ENCODE data around the gene DPF3. TPM values are rescaled to one million over a fixed set of nuclear protein-coding genes. Genes with fewer than 3 reads are reported as not detected.

The DPF3 gene
- total RNA-seq, 2 experiments from 2014 or later: 0.27 to 0.31 TPM

- DNase-seq (no peak), ATAC-seq (ENCODE audit: poor library complexity) (no peak)
- Histone ChIP-seq H3K27ac (ENCODE audit: low read depth in 1 of 2, low read length in 2 of 2) (no peak overlapping the region), H3K36me3 (ENCODE audit: insufficient read depth, low read length) (no peaks in the 10 kb centered on the region), H3K9me3 (ENCODE audit: control insufficient read depth in 1 of 2, insufficient read depth in 1 of 2, low read length in 2 of 2) (no peaks in the 10 kb centered on the region), H3K4me1 (ENCODE audit: insufficient read depth, low read length) (no peaks in the 10 kb centered on the region), H3K4me3 (ENCODE audit: low read length) (no peak overlapping the region), H3K27me3 (ENCODE audit: control insufficient read depth in 1 of 2, insufficient read depth in 2 of 2, low read length in 2 of 2) (no peaks in the 10 kb centered on the region)
- CTCF ChIA-PET: no interaction called here
- Mint-ChIP-seq H3K4me1 (ENCODE audit: low read depth) (no peaks in the 10 kb centered on the region), H3K27ac (no peak overlapping the region), H3K36me3 (ENCODE audit: low read depth) (no peaks in the 10 kb centered on the region), H3K27me3 (no peaks in the 10 kb centered on the region), H3K4me3 (no peak overlapping the region), H3K9me3 (no peaks in the 10 kb centered on the region)
- TF ChIP-seq CTCF (IDR thresholded peaks at IDR 0.05): no peak
- intact Hi-C loops (cut with DNase I, micrococcal nuclease): no loop called here
- POLR2A ChIA-PET: no interaction called here
Measured at GRCh38 chr14:72788255-72788654, 105.6 kb downstream of the DPF3 start.

- Histone ChIP-seq H3K4me3 (ENCODE audit: low read length) (no peak overlapping the region), H3K27me3 (ENCODE audit: control insufficient read depth in 1 of 2, insufficient read depth in 2 of 2, low read length in 2 of 2) (no peaks in the 10 kb centered on the region), H3K27ac (ENCODE audit: low read depth in 1 of 2, low read length in 2 of 2) (no peak overlapping the region), H3K4me1 (ENCODE audit: insufficient read depth, low read length) (no peaks in the 10 kb centered on the region), H3K9me3 (ENCODE audit: control insufficient read depth in 1 of 2, insufficient read depth in 1 of 2, low read length in 2 of 2) (no peaks in the 10 kb centered on the region), H3K36me3 (ENCODE audit: insufficient read depth, low read length) (no peaks in the 10 kb centered on the region)
- intact Hi-C loops (cut with DNase I, micrococcal nuclease): no loop called here
- DNase-seq (no peak), ATAC-seq (ENCODE audit: poor library complexity) (no peak)
- H3K27ac Mint-ChIP-seq: no peak overlapping the region
- ChIA-PET CTCF (no interaction called here), POLR2A (no interaction called here)
- TF ChIP-seq CTCF (IDR thresholded peaks at IDR 0.05): no peak
- no peaks in the 10 kb centered on the region for H3K36me3 Mint-ChIP-seq (ENCODE audit: low read depth)
- H3K4me1 Mint-ChIP-seq (ENCODE audit: low read depth): no peaks in the 10 kb centered on the region
- no peak overlapping the region for H3K4me3 Mint-ChIP-seq
- H3K9me3 Mint-ChIP-seq: no peaks in the 10 kb centered on the region
- no peaks in the 10 kb centered on the region for H3K27me3 Mint-ChIP-seq
Measured at GRCh38 chr14:72787841-72788240, 106.1 kb downstream of the DPF3 start.

- Mint-ChIP-seq H3K4me3 (no peak overlapping the region), H3K4me1 (ENCODE audit: low read depth) (no peaks in the 10 kb centered on the region), H3K27ac (no peak overlapping the region), H3K36me3 (ENCODE audit: low read depth) (no peaks in the 10 kb centered on the region), H3K9me3 (no peaks in the 10 kb centered on the region), H3K27me3 (no peaks in the 10 kb centered on the region)
- H3K4me1 ChIP-seq (ENCODE audit: insufficient read depth, low read length): no peaks in the 10 kb centered on the region
- ChIA-PET POLR2A (no interaction called here), CTCF (no interaction called here)
- no peaks in the 10 kb centered on the region for H3K36me3 ChIP-seq (ENCODE audit: insufficient read depth, low read length)
- DNase-seq (no peak), ATAC-seq (ENCODE audit: poor library complexity) (no peak)
- H3K9me3 ChIP-seq (ENCODE audit: control insufficient read depth in 1 of 2, insufficient read depth in 1 of 2, low read length in 2 of 2): no peaks in the 10 kb centered on the region
- intact Hi-C loops (cut with DNase I, micrococcal nuclease): no loop called here
- no peak overlapping the region for H3K4me3 ChIP-seq (ENCODE audit: low read length)
- H3K27ac ChIP-seq (ENCODE audit: low read depth in 1 of 2, low read length in 2 of 2): no peak overlapping the region
- TF ChIP-seq CTCF (IDR thresholded peaks at IDR 0.05): no peak
- H3K27me3 ChIP-seq (ENCODE audit: control insufficient read depth in 1 of 2, insufficient read depth in 2 of 2, low read length in 2 of 2): no peaks in the 10 kb centered on the region
Measured at GRCh38 chr14:72786378-72787350, 107.2 kb downstream of the DPF3 start.
